ENCODE data around the gene VCPKMT. TPM values are rescaled to one million over a fixed set of nuclear protein-coding genes. Genes with fewer than 3 reads are reported as not detected.

Gene VCPKMT
- total RNA-seq, 4 donors from 2014 or later, result 3.9 to 8.6 (median 4.8) TPM

DNA sequence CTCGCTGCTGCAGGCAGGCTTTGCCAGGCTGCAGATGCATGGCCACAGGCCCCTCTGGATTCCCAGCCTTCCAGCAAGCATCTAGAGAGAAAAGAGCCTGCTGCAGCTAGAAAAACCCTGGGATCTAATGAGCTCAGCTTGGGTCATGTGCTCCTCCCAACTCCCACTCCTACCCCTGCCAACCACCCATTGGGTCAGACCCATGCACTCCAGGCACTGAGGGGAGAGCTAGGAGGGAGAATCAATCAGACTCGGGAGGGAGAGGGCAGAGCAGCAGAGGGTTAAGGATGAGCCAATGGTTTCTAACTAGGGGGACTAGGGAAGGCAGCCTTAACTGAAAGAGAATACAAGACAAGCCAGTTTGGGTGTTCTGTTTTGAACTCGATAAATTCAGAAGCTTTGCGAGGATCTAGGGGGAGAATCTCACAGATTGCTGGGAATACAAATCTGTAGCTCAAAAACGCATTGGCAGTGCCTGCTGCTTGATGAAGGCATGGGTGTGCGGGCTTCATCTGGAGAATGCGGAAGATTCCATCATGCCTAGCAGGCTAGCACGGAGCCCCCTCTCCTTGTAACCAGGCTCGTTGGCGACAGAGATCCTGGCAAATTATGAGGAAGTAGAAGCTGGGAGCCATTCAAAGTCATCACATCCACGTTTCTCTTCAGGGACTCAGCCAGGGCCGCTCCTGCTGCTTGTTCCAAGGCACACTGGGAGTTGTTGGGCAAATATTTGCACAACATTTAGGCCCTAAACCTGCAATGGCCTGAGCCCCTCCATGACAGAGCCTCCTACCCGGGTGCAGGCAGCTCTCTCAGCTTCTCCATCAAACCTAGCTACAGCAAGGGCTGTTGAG, 56.4 kb downstream of the VCPKMT start:
- Histone ChIP-seq H3K27me3 (no peaks in the 10 kb centered on the region), H3K4me1 (peaks cover 26 to 67% (median 38%) of the 10 kb centered on the region in 3 donors), H3K4me3 (no peak overlapping the region), H3K9me3 (no peaks in the 10 kb centered on the region), H3K27ac (peak overlapping the region; percentile 82 to 95 (median 89)), H3K36me3 (no peaks in the 10 kb centered on the region)
- intact Hi-C loops (cut with DNase I), result no loop called here
- 86% methylated on average over 7 to 13 of the region's 13 CpGs for WGBS, 2 donors
- no peak for TF ChIP-seq POLR2A (IDR thresholded peaks at IDR 0.05)
- TF ChIP-seq, protein P1, sequence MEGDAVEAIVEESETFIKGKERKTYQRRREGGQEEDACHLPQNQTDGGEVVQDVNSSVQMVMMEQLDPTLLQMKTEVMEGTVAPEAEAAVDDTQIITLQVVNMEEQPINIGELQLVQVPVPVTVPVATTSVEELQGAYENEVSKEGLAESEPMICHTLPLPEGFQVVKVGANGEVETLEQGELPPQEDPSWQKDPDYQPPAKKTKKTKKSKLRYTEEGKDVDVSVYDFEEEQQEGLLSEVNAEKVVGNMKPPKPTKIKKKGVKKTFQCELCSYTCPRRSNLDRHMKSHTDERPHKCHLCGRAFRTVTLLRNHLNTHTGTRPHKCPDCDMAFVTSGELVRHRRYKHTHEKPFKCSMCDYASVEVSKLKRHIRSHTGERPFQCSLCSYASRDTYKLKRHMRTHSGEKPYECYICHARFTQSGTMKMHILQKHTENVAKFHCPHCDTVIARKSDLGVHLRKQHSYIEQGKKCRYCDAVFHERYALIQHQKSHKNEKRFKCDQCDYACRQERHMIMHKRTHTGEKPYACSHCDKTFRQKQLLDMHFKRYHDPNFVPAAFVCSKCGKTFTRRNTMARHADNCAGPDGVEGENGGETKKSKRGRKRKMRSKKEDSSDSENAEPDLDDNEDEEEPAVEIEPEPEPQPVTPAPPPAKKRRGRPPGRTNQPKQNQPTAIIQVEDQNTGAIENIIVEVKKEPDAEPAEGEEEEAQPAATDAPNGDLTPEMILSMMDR (IDR thresholded peaks at IDR 0.05), result no peak
- DNase-seq, result no peak

Small RNA genes within 50 kb of the gene (small RNA-seq; reads per million reads assigned to genes)
- 0 reads per million in 4 donors for gene RF00019

Other genes starting within 250 kb of the VCPKMT start
- 100 to 1,000 TPM; 109 to 156 (median 133) TPM for gene ARF6, start 223.5 kb downstream of the VCPKMT start, total RNA-seq
- 10 to 100 TPM; 13.8 to 29.6 (median 18.6) TPM for gene SOS2, start 115.0 kb upstream of the VCPKMT start, total RNA-seq
- 10 to 100 TPM in 2 of 4 donors, 1 to 10 TPM in 2; 6.5 to 14.2 (median 9.3) TPM for gene L2HGDH, start 195.7 kb upstream of the VCPKMT start, total RNA-seq
- gene DMAC2L, start 195.8 kb upstream of the VCPKMT start, total RNA-seq, result 10 to 100 TPM; 13.4 to 21.7 (median 16.6) TPM

Data from esophagus squamous epithelium (tissue), 5 donors.